Measurements from ENCODE around the gene CAMKK2.

Gene CAMKK2

DNA sequence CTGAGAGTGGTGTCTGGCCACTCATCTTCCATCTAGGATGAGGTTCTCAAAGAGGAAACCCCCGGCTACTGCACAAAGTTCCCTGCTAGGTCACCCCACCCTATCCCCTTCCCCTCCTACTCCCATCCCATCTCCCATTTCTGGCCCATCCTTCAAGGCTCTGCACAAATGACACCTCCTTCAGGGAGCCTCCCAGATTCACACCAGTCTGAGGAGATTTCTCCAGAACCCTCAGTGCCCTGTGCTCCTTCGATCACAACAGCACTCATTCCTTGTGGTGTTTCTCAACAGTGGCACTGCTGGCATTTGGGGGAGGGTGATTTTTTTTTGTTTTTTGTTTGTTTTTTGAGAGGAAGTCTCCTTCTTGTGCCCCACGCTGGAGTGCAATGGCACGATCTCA, 2.9 kb downstream of the CAMKK2 start:
- Histone ChIP-seq H3K9me3 (ENCODE audit: control insufficient read depth, insufficient read depth, low read depth, low read length) (no peaks in the 10 kb centered on the region), H3K4me1 (ENCODE audit: control insufficient read depth, insufficient read depth, low read length) (no peaks in the 10 kb centered on the region), H3K27ac (ENCODE audit: extremely low read depth, low read depth, low read length) (no peak overlapping the region), H3K4me3 (ENCODE audit: low read depth, low read length) (no peak overlapping the region), H3K36me3 (ENCODE audit: control insufficient read depth in 2 of 2, insufficient read depth in 1 of 2, low read length in 2 of 2) (peaks cover 5 to 18% of the 10 kb centered on the region in 2 experiments; a peak in 2 of 3 replicates)
- POLR2A ChIA-PET, result no interaction called here
- TF ChIP-seq, protein P1, sequence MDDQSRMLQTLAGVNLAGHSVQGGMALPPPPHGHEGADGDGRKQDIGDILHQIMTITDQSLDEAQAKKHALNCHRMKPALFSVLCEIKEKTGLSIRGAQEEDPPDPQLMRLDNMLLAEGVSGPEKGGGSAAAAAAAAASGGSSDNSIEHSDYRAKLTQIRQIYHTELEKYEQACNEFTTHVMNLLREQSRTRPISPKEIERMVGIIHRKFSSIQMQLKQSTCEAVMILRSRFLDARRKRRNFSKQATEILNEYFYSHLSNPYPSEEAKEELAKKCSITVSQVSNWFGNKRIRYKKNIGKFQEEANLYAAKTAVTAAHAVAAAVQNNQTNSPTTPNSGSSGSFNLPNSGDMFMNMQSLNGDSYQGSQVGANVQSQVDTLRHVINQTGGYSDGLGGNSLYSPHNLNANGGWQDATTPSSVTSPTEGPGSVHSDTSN (CRISPR knock-in tag; IDR thresholded peaks at IDR 0.05), result no peak
- peak; percentile 95; the same call in 1 of the 2 replicates for TF ChIP-seq GLI4 (tag by site-specific recombination; IDR thresholded peaks at IDR 0.05)
- CTCF ChIA-PET, result no interaction called here

DNA sequence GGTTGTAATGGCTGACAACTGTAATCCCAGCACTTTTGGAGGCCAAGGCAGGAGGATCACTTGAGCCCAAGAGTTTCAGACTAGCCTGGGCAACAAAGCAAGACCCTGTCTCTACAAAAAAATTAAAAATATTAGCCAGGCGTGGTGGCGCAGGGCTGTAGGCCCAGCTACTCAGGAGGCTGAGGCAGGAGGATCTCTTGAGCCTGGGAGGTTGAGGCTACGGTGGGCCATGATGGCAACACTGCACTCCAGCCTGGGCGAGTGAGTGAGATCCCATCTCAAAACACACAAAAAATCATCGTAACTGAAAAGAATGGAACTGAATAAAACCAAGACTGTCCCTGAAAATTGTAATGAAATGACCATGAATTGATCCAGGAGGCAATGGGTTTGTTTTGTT, 6.1 kb downstream of the CAMKK2 start:
- TF ChIP-seq ZNF121 (tag by site-specific recombination; IDR thresholded peaks at IDR 0.05), result peak; percentile 96
- TF ChIP-seq ZNF184 (tag by site-specific recombination; IDR thresholded peaks at IDR 0.05), result no peak
- no peak for TF ChIP-seq KLF9 (tag by site-specific recombination; IDR thresholded peaks at IDR 0.05; ENCODE audit: low read depth)
- Histone ChIP-seq H3K9me3 (ENCODE audit: control insufficient read depth, insufficient read depth, low read depth, low read length) (no peaks in the 10 kb centered on the region), H3K27ac (ENCODE audit: extremely low read depth, low read depth, low read length) (no peak overlapping the region), H3K4me1 (ENCODE audit: control insufficient read depth, insufficient read depth, low read length) (0 out of 2 replicates have a peak, but pooled peaks cover 5% of the 10 kb centered on the region), H3K36me3 (ENCODE audit: control insufficient read depth in 2 of 2, insufficient read depth in 1 of 2, low read length in 2 of 2) (peaks cover 5 to 18% of the 10 kb centered on the region in 2 experiments; a peak in 2 of 3 replicates), H3K4me3 (ENCODE audit: low read depth, low read length) (no peak overlapping the region)
- ChIA-PET POLR2A (no interaction called here), CTCF (interaction anchor here (0.7 kb wide), 1 partner anchor 152 kb away, joined by 5 read pairs; no protein-coding TSS in a partner anchor)

DNA sequence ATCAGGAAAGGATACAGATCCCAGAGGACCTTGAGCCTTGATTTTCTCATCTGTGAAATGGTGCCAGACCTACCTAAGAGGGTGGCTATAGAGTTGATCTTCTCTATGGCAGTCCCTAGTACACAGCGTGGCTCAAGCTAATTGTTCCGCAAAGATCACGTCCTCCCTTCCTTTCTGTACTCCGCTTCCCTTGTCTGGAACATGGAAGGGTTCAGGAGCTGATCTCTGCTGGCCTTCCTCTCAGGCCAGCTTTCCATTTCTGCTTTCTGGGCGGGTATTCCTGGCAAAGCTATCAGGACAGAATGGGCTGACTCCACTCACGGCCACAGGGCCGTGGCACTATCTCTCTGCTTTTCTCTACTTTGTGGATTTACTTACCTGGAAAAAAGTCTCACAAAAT, 6.5 kb downstream of the CAMKK2 start:
- ChIA-PET POLR2A (no interaction called here), CTCF (interaction anchor here (0.6 to 1.2 kb wide), 3 partner anchors 58 to 188 kb away, joined by 5 to 8 read pairs (median 8); no protein-coding TSS in a partner anchor)
- Histone ChIP-seq H3K4me1 (ENCODE audit: control insufficient read depth, insufficient read depth, low read length) (0 out of 2 replicates have a peak, but pooled peaks cover 5% of the 10 kb centered on the region), H3K36me3 (ENCODE audit: control insufficient read depth in 2 of 2, insufficient read depth in 1 of 2, low read length in 2 of 2) (peaks cover 5 to 18% of the 10 kb centered on the region in 2 experiments; a peak in 2 of 3 replicates), H3K4me3 (ENCODE audit: low read depth, low read length) (no peak overlapping the region), H3K9me3 (ENCODE audit: control insufficient read depth, insufficient read depth, low read depth, low read length) (no peaks in the 10 kb centered on the region), H3K27ac (ENCODE audit: extremely low read depth, low read depth, low read length) (no peak overlapping the region)
- TF ChIP-seq ZBTB17 (tag by site-specific recombination; IDR thresholded peaks at IDR 0.05), result peak; percentile 71
- TF ChIP-seq, protein P2, sequence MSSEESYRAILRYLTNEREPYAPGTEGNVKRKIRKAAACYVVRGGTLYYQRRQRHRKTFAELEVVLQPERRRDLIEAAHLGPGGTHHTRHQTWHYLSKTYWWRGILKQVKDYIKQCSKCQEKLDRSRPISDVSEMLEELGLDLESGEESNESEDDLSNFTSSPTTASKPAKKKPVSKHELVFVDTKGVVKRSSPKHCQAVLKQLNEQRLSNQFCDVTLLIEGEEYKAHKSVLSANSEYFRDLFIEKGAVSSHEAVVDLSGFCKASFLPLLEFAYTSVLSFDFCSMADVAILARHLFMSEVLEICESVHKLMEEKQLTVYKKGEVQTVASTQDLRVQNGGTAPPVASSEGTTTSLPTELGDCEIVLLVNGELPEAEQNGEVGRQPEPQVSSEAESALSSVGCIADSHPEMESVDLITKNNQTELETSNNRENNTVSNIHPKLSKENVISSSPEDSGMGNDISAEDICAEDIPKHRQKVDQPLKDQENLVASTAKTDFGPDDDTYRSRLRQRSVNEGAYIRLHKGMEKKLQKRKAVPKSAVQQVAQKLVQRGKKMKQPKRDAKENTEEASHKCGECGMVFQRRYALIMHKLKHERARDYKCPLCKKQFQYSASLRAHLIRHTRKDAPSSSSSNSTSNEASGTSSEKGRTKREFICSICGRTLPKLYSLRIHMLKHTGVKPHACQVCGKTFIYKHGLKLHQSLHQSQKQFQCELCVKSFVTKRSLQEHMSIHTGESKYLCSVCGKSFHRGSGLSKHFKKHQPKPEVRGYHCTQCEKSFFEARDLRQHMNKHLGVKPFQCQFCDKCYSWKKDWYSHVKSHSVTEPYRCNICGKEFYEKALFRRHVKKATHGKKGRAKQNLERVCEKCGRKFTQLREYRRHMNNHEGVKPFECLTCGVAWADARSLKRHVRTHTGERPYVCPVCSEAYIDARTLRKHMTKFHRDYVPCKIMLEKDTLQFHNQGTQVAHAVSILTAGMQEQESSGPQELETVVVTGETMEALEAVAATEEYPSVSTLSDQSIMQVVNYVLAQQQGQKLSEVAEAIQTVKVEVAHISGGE (tag by site-specific recombination; conservative IDR thresholded peaks at IDR 0.05; ENCODE audit: low read depth), result no peak
- no peak for TF ChIP-seq ZNF292 (tag by site-specific recombination; IDR thresholded peaks at IDR 0.05; ENCODE audit: borderline replicate concordance, low read depth)

DNA sequence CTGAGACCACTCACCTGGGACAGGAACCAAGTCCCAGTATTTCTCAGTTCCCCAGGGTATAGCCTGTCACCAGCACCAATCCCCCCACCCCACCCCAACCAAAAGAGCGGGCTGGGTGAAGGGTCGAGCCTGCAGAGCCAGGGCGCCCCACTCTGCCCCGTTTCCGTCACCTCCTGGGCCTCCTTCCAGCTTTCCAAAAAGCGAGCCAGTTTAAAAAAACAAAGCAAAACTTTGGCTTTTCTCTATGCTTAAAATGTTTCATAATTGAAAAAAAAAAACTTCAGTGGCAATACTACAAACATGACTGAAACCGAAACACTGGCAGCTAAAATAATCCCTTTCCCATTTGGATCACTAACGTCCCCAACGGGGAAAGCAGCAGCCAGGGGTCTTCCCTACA, 7.5 kb downstream of the CAMKK2 start:
- peaks cover 5 to 14% of the 10 kb centered on the region in 2 experiments; a peak in 2 of 3 replicates for H3K36me3 ChIP-seq (ENCODE audit: control insufficient read depth in 2 of 2, insufficient read depth in 1 of 2, low read length in 2 of 2)
- CTCF ChIA-PET, result interaction anchor here (1.2 kb wide), 1 partner anchor 57 kb away, joined by 8 read pairs; no protein-coding TSS in a partner anchor
- POLR2A ChIA-PET, result interaction anchor here (0.6 to 1.2 kb wide), 2 partner anchors 8 to 20 kb away, joined by 4 read pairs; partner anchors contain the start of gene CAMKK2
- no peak for TF ChIP-seq ZNF184 (tag by site-specific recombination; IDR thresholded peaks at IDR 0.05)
- no peak for TF ChIP-seq KLF16 (tag by site-specific recombination; IDR thresholded peaks at IDR 0.05)
- no peak for TF ChIP-seq ZNF664 (tag by site-specific recombination; IDR thresholded peaks at IDR 0.05)
- TF ChIP-seq HOXD13 (CRISPR knock-in tag; IDR thresholded peaks at IDR 0.05; ENCODE audit: borderline replicate concordance), result no peak
- no peak for TF ChIP-seq ZNF555 (tag by site-specific recombination; conservative IDR thresholded peaks at IDR 0.05)
- TF ChIP-seq REPIN1 (tag by site-specific recombination; IDR thresholded peaks at IDR 0.05; ENCODE audit: low read depth), result no peak
- no peak for TF ChIP-seq ZNF335 (tag by site-specific recombination; conservative IDR thresholded peaks at IDR 0.05)
- TF ChIP-seq ZBTB1 (tag by site-specific recombination; IDR thresholded peaks at IDR 0.05), result no peak
- TF ChIP-seq ZNF624 (tag by site-specific recombination; IDR thresholded peaks at IDR 0.05), result no peak
- TF ChIP-seq, protein P3, sequence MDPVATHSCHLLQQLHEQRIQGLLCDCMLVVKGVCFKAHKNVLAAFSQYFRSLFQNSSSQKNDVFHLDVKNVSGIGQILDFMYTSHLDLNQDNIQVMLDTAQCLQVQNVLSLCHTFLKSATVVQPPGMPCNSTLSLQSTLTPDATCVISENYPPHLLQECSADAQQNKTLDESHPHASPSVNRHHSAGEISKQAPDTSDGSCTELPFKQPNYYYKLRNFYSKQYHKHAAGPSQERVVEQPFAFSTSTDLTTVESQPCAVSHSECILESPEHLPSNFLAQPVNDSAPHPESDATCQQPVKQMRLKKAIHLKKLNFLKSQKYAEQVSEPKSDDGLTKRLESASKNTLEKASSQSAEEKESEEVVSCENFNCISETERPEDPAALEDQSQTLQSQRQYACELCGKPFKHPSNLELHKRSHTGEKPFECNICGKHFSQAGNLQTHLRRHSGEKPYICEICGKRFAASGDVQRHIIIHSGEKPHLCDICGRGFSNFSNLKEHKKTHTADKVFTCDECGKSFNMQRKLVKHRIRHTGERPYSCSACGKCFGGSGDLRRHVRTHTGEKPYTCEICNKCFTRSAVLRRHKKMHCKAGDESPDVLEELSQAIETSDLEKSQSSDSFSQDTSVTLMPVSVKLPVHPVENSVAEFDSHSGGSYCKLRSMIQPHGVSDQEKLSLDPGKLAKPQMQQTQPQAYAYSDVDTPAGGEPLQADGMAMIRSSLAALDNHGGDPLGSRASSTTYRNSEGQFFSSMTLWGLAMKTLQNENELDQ (tag by site-specific recombination; IDR thresholded peaks at IDR 0.05; ENCODE audit: low read depth), result no peak
- no peak for TF ChIP-seq ZNF248 (tag by site-specific recombination; IDR thresholded peaks at IDR 0.05)
- TF ChIP-seq GLI4 (tag by site-specific recombination; IDR thresholded peaks at IDR 0.05), result no peak
- TF ChIP-seq ZNF791 (tag by site-specific recombination; IDR thresholded peaks at IDR 0.05), result no peak
- no peak for TF ChIP-seq ZNF121 (tag by site-specific recombination; IDR thresholded peaks at IDR 0.05)
- no peak for TF ChIP-seq ZNF211 (tag by site-specific recombination; IDR thresholded peaks at IDR 0.05; ENCODE audit: low read depth)

More for the DNA sequence above, 7.5 kb downstream of the CAMKK2 start:
- no peaks in the 10 kb centered on the region for H3K9me3 ChIP-seq (ENCODE audit: control insufficient read depth, insufficient read depth, low read depth, low read length)
- no peak overlapping the region for H3K4me3 ChIP-seq (ENCODE audit: low read depth, low read length)
- H3K27ac ChIP-seq (ENCODE audit: extremely low read depth, low read depth, low read length), result no peak overlapping the region
- 0 out of 2 replicates have a peak, but pooled peaks cover 5% of the 10 kb centered on the region for H3K4me1 ChIP-seq (ENCODE audit: control insufficient read depth, insufficient read depth, low read length)
